DOHH2 (cell line): ENCODE results near the gene STYXL2.
A peak's percentile ranks its signal among the peaks of the same experiment; 100 is the strongest.

Experiments used
- H3F3A ChIP-seq: fragments of 200-600 bp; sonication (generic), shearing (Covaris generic); 2 replicates; pipeline ENCODE4 v1.6.0; 2016; ENCODE audit warnings: antibody characterized with exemption, mild to moderate bottlenecking; ENCODE audit not compliant: control insufficient read depth, insufficient read depth
- H3K27ac ChIP-seq: fragments of 200-600 bp; sonication (generic); 2 replicates; pipeline ENCODE4 v1.5.1; 2014; ENCODE audit warnings: low read depth, mild to moderate bottlenecking, low read length, moderate library complexity
- H3K27me3 ChIP-seq: fragments of 200-600 bp; sonication (generic); 2 replicates; pipeline ENCODE4 v1.6.1; 2014; ENCODE audit warnings: mild to moderate bottlenecking, low read length, mixed read lengths; ENCODE audit not compliant: control insufficient read depth
- H3K36me3 ChIP-seq: fragments of 200-600 bp; sonication (generic); 2 replicates; pipeline ENCODE4 v1.6.1; 2014; ENCODE audit warnings: mild to moderate bottlenecking, low read length, moderate library complexity, mixed read lengths; ENCODE audit not compliant: control insufficient read depth
- H3K4me1 ChIP-seq: fragments of 200-600 bp; sonication (generic); 2 replicates; pipeline ENCODE4 v1.6.1; 2014; ENCODE audit warnings: mild to moderate bottlenecking, low read length, mixed read lengths; ENCODE audit not compliant: control insufficient read depth
- H3K4me2 ChIP-seq: fragments of 200-600 bp; sonication (generic); 2 replicates; pipeline ENCODE4 v1.6.0; 2014; ENCODE audit warnings: mild to moderate bottlenecking, low read length, moderate library complexity
- H3K4me3 ChIP-seq: fragments of 200-600 bp; sonication (generic); 2 replicates; pipeline ENCODE4 v1.5.1; 2014; ENCODE audit warnings: mild to moderate bottlenecking, low read length, mixed read lengths
- H3K79me2 ChIP-seq: fragments of 200-600 bp; sonication (generic); 2 replicates; pipeline ENCODE4 v1.6.1; 2014; ENCODE audit warnings: mild to moderate bottlenecking, low read length, mixed read lengths; ENCODE audit not compliant: control insufficient read depth
- H3K9me2 ChIP-seq: fragments of 200-600 bp; sonication (generic); replicated peaks from 2 replicates; pipeline ENCODE4 v1.6.1; 2014; ENCODE audit warnings: mild to moderate bottlenecking, low read length, mixed read lengths; ENCODE audit not compliant: control insufficient read depth
- H3K9me3 ChIP-seq: fragments of 200-600 bp; sonication (generic); 2 replicates; pipeline ENCODE4 v1.6.1; 2014; ENCODE audit warnings: antibody characterized with exemption, low read length, mixed read lengths; ENCODE audit not compliant: control insufficient read depth, insufficient read depth
- H4K20me1 ChIP-seq: fragments of 200-600 bp; sonication (generic); 2 replicates; pipeline ENCODE4 v1.6.0; 2014; ENCODE audit warnings: low read depth, mild to moderate bottlenecking, antibody characterized with exemption, low read length, moderate library complexity; ENCODE audit not compliant: control insufficient read depth, insufficient read depth
- CTCF ChIP-seq: fragments of 200-600 bp; sonication (generic); IDR thresholded peaks from one replicate; pipeline ENCODE4 v1.5.1; 2014; ENCODE audit warnings: antibody characterized with exemption, mild to moderate bottlenecking, low read depth, low read length; ENCODE audit not compliant: poor library complexity, severe bottlenecking
- EZH2phosphoT487 ChIP-seq: fragments of 200-600 bp; sonication (generic); IDR thresholded peaks from 2 replicates; pipeline ENCODE4 v1.6.1; 2017; ENCODE audit warnings: borderline replicate concordance, mild to moderate bottlenecking, antibody characterized with exemption, low read length, moderate library complexity, mixed read lengths

The STYXL2 gene

GRCh38 chr1:167102906-167103573 is 9.2 kb downstream of the STYXL2 start:
- Histone ChIP-seq H4K20me1 (no peaks in the 10 kb centered on the region), H3K27ac (no peak overlapping the region), H3K4me1 (peaks cover 25% of the 10 kb centered on the region)

GRCh38 chr1:167104256-167104633 is 10.4 kb downstream of the STYXL2 start:
- peaks cover 32% of the 10 kb centered on the region for H3K4me1 ChIP-seq
- no peak overlapping the region for H3K4me3 ChIP-seq
- no peaks in the 10 kb centered on the region for H3K9me2 ChIP-seq
- H4K20me1 ChIP-seq, result no peaks in the 10 kb centered on the region
- H3F3A ChIP-seq, result no peaks in the 10 kb centered on the region
- TF ChIP-seq CTCF (no peak), EZH2phosphoT487 (no peak)
- H3K4me2 ChIP-seq, result 0 out of 2 replicates have a peak overlapping the region, but pooled peaks have one; percentile 9
- H3K79me2 ChIP-seq, result no peaks in the 10 kb centered on the region
- no peaks in the 10 kb centered on the region for H3K9me3 ChIP-seq
- no peaks in the 10 kb centered on the region for H3K27me3 ChIP-seq
- no peak overlapping the region for H3K27ac ChIP-seq
- H3K36me3 ChIP-seq, result no peaks in the 10 kb centered on the region

More at GRCh38 chr1:167102906-167103573, 9.2 kb downstream of the STYXL2 start:
- Histone ChIP-seq H3K36me3 (no peaks in the 10 kb centered on the region), H3K4me3 (no peak overlapping the region), H3K4me2 (no peak overlapping the region), H3K79me2 (no peaks in the 10 kb centered on the region), H3K9me3 (no peaks in the 10 kb centered on the region), H3K27me3 (no peaks in the 10 kb centered on the region), H3K9me2 (no peaks in the 10 kb centered on the region), H3F3A (no peaks in the 10 kb centered on the region)
- no peak for TF ChIP-seq CTCF
- no peak for TF ChIP-seq EZH2phosphoT487

- H3K27ac ChIP-seq, result no peak overlapping the region
- H3K4me2 ChIP-seq, result peak overlapping the region; percentile 63
- H3K4me3 ChIP-seq, result peak overlapping the region; percentile 46
- no peaks in the 10 kb centered on the region for H3K27me3 ChIP-seq
- H3F3A ChIP-seq, result no peaks in the 10 kb centered on the region
- 0 out of 2 replicates have a peak, but pooled peaks cover 3% of the 10 kb centered on the region for H3K9me3 ChIP-seq
- H3K79me2 ChIP-seq, result no peaks in the 10 kb centered on the region
- H3K36me3 ChIP-seq, result no peaks in the 10 kb centered on the region
- TF ChIP-seq CTCF, result peak; percentile 10
- TF ChIP-seq EZH2phosphoT487, result no peak
- H4K20me1 ChIP-seq, result no peaks in the 10 kb centered on the region
- H3K4me1 ChIP-seq, result peaks cover 39% of the 10 kb centered on the region
- no peaks in the 10 kb centered on the region for H3K9me2 ChIP-seq
Observed at GRCh38 chr1:167105271-167106118, 11.6 kb downstream of the STYXL2 start.
